ENCODE results near the gene TMEM117. TPM values are rescaled to one million over a fixed set of nuclear protein-coding genes. Genes with fewer than 3 reads are reported as not detected.

TMEM117 gene
- total and polyA plus RNA-seq, 10 of the 15 experiments (the other 5 are each of a cell fraction or from before 2014, with no cell fraction given) = 3.1 to 8.2 (median 6.1) TPM

DNA sequence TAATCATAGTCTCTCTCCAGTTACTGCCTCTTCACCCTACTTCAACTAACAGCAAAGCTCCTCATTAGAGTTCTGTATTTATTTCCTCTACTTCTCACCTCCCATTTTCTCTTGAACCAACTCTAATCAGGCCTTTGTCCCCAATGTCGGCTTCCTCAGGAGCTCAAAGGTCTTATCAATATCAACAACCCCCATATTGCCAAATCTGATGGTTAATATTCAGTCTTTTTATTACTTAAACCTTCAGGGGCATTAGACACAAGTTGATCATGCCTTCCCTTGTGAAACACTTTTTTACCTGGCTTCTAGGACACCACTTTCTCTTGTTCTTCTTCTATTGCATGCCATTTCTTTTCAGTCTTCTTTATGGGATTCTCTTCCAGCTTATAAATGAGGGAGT, 531.3 kb downstream of the TMEM117 start (continued):
- TF ChIP-seq, protein P1, sequence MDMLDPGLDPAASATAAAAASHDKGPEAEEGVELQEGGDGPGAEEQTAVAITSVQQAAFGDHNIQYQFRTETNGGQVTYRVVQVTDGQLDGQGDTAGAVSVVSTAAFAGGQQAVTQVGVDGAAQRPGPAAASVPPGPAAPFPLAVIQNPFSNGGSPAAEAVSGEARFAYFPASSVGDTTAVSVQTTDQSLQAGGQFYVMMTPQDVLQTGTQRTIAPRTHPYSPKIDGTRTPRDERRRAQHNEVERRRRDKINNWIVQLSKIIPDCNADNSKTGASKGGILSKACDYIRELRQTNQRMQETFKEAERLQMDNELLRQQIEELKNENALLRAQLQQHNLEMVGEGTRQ (IDR thresholded peaks at IDR 0.05; ENCODE audit: borderline replicate concordance, low read depth, low read length) = no peak
- TF ChIP-seq ZZZ3 (IDR thresholded peaks at IDR 0.05; ENCODE audit: control insufficient read depth, insufficient read length, low read depth) = no peak
- TF ChIP-seq CHD2 (IDR thresholded peaks at IDR 0.05; ENCODE audit: borderline replicate concordance, low read depth, low read length) = no peak
- TF ChIP-seq ZNF217 (IDR thresholded peaks at IDR 0.05) = no peak
- TF ChIP-seq, protein P2, sequence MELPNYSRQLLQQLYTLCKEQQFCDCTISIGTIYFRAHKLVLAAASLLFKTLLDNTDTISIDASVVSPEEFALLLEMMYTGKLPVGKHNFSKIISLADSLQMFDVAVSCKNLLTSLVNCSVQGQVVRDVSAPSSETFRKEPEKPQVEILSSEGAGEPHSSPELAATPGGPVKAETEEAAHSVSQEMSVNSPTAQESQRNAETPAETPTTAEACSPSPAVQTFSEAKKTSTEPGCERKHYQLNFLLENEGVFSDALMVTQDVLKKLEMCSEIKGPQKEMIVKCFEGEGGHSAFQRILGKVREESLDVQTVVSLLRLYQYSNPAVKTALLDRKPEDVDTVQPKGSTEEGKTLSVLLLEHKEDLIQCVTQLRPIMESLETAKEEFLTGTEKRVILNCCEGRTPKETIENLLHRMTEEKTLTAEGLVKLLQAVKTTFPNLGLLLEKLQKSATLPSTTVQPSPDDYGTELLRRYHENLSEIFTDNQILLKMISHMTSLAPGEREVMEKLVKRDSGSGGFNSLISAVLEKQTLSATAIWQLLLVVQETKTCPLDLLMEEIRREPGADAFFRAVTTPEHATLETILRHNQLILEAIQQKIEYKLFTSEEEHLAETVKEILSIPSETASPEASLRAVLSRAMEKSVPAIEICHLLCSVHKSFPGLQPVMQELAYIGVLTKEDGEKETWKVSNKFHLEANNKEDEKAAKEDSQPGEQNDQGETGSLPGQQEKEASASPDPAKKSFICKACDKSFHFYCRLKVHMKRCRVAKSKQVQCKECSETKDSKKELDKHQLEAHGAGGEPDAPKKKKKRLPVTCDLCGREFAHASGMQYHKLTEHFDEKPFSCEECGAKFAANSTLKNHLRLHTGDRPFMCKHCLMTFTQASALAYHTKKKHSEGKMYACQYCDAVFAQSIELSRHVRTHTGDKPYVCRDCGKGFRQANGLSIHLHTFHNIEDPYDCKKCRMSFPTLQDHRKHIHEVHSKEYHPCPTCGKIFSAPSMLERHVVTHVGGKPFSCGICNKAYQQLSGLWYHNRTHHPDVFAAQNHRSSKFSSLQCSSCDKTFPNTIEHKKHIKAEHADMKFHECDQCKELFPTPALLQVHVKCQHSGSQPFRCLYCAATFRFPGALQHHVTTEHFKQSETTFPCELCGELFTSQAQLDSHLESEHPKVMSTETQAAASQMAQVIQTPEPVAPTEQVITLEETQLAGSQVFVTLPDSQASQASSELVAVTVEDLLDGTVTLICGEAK (IDR thresholded peaks at IDR 0.05; ENCODE audit: borderline replicate concordance) = no peak
- no peak for TF ChIP-seq HDAC6 (IDR thresholded peaks at IDR 0.05; ENCODE audit: unreplicated experiment)

DNA sequence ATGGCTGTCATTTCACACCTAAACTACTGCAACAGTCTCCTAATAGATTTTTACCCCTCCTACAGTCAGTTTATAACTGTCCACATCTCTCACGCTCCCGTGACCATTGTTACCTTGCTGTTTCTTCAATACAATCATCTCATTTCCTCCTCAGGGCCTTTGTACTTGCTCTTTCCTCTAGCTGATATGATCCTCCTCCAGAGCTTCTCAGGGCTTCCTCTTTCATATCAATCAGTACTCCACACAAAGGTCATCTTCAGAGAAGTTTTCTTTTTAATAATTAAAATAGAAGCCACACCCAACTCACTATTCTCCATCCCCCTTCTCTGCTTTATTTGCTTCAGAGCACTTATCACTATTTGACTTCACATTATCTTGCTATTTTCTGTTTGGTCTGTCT, 532.0 kb downstream of the TMEM117 start:
- no peaks in the 10 kb centered on the region for H3K27me3 ChIP-seq (replicated peaks in 1 of 2; ENCODE audit: control insufficient read depth in 2 of 2, insufficient read depth in 2 of 2, low read length in 1 of 2)
- no peaks in the 10 kb centered on the region for H3K79me2 ChIP-seq (ENCODE audit: control insufficient read depth, insufficient read depth, low read length)
- ChIA-PET SMC1A (ENCODE audit: uncharacterized antibody, unreplicated experiment) (no interaction called here), POLR2A (no interaction called here), RAD21 (ENCODE audit: unreplicated experiment) (no interaction called here), CTCF (no interaction called here)
- ATAC-seq (no peak), FAIRE-seq (no peak), DNase-seq (ENCODE audit: low read depth, low spot score) (no peak)
- H3K36me3 ChIP-seq (ENCODE audit: control insufficient read depth in 2 of 2, insufficient read depth in 2 of 2, low read length in 1 of 2) = no peaks in the 10 kb centered on the region
- BruUV-seq (replicated peaks) = no TSS peak
- H3K4me1 ChIP-seq (ENCODE audit: control insufficient read depth, insufficient read depth, low read length) = no peaks in the 10 kb centered on the region
- H3K27ac ChIP-seq (ENCODE audit: control insufficient read depth, insufficient read depth) = no peak overlapping the region
- H3K9ac ChIP-seq (ENCODE audit: control insufficient read depth, insufficient read depth, low read length) = no peak overlapping the region
- no peaks in the 10 kb centered on the region for H4K20me1 ChIP-seq (ENCODE audit: control insufficient read depth, insufficient read depth)
- H3K4me2 ChIP-seq (ENCODE audit: control insufficient read depth, insufficient read depth) = no peak overlapping the region
- intact Hi-C loops (cut with micrococcal nuclease; ENCODE audit: unreplicated experiment) (no loop called here), in situ Hi-C loops (cut with MboI) (no loop called here)
- WGBS (ENCODE audit: insufficient coverage, insufficient replicate concordance, low lambda C conversion rate, missing lambda C conversion rate) = 100% methylated on average over 2 of the region's 2 CpGs
- H3K9me3 ChIP-seq (replicated peaks; ENCODE audit: control insufficient read depth, insufficient read depth, low read length) = no peaks in the 10 kb centered on the region
- H3K4me3 ChIP-seq = no peak overlapping the region
- H2AFZ ChIP-seq (ENCODE audit: control insufficient read depth, low read depth, low read length) = no peak overlapping the region
- no peak for TF ChIP-seq ZNF384 (IDR thresholded peaks at IDR 0.05; ENCODE audit: borderline replicate concordance, low read depth, low read length)
- TF ChIP-seq, protein P3, sequence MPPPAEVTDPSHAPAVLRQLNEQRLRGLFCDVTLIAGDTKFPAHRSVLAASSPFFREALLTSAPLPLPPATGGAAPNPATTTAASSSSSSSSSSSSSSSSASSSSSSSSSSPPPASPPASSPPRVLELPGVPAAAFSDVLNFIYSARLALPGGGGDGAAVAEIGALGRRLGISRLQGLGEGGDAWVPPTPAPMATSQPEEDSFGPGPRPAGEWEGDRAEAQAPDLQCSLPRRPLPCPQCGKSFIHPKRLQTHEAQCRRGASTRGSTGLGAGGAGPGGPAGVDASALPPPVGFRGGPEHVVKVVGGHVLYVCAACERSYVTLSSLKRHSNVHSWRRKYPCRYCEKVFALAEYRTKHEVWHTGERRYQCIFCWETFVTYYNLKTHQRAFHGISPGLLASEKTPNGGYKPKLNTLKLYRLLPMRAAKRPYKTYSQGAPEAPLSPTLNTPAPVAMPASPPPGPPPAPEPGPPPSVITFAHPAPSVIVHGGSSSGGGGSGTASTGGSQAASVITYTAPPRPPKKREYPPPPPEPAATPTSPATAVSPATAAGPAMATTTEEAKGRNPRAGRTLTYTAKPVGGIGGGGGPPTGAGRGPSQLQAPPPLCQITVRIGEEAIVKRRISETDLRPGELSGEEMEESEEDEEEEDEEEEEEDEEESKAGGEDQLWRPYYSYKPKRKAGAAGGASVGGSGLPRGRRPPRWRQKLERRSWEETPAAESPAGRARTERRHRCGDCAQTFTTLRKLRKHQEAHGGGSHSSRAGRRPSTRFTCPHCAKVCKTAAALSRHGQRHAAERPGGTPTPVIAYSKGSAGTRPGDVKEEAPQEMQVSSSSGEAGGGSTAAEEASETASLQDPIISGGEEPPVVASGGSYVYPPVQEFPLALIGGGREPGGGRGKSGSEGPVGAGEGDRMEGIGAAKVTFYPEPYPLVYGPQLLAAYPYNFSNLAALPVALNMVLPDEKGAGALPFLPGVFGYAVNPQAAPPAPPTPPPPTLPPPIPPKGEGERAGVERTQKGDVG (CRISPR knock-in tag; IDR thresholded peaks at IDR 0.05) = no peak
- TF ChIP-seq, protein P4, sequence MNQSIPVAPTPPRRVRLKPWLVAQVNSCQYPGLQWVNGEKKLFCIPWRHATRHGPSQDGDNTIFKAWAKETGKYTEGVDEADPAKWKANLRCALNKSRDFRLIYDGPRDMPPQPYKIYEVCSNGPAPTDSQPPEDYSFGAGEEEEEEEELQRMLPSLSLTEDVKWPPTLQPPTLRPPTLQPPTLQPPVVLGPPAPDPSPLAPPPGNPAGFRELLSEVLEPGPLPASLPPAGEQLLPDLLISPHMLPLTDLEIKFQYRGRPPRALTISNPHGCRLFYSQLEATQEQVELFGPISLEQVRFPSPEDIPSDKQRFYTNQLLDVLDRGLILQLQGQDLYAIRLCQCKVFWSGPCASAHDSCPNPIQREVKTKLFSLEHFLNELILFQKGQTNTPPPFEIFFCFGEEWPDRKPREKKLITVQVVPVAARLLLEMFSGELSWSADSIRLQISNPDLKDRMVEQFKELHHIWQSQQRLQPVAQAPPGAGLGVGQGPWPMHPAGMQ (IDR thresholded peaks at IDR 0.05; ENCODE audit: borderline replicate concordance) = no peak
